ENCODE results near the gene ACOXL.
A peak's percentile ranks its signal among the peaks of the same experiment; 100 is the strongest.

ACOXL gene

DNA sequence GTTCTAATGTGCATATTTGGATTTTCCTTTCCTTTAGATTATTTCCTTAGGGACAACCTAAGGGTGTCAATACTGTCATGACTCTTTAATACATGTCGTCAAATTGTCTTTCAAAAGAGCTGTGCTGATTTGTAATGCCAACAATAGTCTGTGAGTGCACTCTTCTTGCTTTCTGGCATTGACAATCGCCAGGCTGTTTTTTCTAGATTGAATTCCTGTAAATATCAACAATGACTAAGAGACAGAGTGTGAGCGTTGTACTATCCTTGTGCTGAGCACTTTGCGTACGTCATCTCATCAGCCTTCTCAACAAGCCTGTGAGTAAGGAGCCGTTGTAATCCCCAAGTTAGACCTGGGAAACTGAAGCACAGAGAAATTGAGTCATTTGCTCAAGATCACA, 96.0 kb downstream of the ACOXL start:
- no peak for DNase-seq (ENCODE audit: low spot score)

DNA sequence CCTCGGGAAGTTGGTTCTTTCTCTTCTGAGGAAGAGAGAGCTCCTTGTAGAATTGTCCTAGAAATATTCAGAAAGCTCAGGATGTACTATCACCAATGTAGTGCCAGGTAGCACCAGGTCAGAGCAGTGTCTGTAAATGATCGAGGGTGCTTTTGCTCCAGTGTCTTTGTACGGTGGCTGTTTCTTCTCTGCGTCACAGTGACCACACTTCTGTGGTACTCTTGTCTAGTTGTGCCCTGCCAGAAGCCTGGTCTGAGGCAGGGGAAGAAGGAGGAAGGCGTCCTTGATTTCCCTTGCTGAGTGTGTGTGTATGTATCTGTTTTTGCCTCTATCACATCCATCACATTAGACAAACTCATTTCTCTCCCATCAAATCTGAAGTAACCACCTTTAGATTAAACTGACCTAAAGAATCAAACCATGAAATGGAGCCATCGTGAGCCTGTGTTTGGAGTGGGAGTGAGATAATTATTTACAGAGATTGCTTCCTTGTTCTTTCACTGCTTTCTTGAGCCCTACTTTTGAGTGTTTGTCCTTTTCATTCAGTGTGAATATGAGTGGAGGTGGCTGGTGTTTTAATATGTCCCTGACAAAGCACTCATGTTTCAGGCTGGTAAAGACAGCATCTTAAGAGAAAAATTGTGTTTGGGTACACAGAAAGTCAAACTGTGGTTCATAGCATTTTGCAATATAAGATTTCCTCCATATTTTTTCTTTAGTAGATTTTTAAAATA, 97.2 kb downstream of the ACOXL start:
- no peak for DNase-seq (ENCODE audit: low spot score)

DNA sequence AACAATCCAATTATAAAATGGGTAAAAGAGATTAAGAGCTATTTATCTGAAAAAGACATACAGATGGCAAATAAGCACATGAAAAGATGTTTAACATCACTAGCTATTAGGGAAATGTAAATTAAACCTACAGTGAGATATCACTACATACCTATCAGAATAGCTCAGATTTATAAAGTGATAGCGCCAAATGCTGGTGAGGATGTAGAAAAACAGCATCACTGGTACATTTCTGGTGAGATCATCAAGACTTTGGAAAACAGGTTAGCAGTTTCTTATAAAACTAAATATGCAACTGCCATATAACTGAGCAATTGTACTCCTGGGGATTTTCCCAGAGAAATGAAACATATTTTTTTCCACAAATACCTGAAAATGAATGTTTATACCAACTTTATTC, 100.4 kb downstream of the ACOXL start:
- no peak for DNase-seq (ENCODE audit: low spot score)

DNA sequence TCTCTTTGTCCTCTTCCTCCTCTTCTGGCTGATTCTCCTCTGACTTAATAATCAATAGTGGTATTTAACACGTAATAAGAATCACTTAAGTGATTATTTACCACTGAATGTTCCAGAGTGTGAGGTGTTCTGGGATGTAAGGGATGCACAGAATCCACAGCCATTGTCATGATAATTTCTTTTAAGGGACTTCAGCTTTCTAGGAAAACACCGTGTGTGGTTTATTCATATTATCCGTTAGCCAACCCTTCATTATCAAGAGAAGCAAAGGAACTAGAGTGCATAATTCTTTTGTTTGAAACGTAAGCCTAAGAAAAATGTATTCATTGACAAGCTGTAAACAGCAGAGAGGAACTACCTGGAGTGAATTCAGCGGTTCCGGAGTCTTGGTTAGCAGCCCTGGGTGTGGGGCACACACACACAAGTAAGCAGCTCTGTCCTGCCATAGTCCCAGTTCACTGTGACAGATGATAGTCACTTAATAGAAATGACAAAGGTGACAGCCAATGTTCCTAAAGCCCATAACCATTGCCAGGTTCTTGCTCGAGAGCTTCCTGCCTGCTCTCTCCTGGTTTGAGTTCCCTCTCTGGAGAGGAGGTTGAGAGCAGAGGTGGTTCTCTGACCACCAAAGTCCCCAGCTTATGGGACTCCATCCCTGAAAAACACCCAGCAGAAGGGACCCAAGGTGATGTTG, 101.9 kb downstream of the ACOXL start:
- no peak for DNase-seq (ENCODE audit: low spot score)

DNA sequence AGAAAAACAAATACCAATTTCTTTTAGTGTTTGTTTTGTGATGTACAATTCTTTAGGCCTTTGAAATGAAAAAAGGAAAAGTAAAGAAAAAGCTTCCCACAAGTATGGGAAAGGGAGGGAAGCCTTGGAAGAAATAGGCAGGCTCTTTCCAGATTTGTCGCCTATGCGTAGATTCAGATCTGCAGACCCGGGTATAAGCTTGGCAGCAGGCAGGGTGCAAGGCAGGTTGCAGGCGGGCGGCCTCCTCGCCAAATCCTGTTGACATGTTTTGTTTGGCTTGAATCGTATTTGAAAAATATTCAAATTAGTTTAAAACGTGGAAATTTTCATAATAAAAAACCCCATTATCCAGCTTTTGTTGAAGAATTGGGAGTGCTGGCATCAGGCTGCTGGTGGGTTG, 104.3 kb downstream of the ACOXL start:
- no peak for DNase-seq (ENCODE audit: low spot score)

DNA sequence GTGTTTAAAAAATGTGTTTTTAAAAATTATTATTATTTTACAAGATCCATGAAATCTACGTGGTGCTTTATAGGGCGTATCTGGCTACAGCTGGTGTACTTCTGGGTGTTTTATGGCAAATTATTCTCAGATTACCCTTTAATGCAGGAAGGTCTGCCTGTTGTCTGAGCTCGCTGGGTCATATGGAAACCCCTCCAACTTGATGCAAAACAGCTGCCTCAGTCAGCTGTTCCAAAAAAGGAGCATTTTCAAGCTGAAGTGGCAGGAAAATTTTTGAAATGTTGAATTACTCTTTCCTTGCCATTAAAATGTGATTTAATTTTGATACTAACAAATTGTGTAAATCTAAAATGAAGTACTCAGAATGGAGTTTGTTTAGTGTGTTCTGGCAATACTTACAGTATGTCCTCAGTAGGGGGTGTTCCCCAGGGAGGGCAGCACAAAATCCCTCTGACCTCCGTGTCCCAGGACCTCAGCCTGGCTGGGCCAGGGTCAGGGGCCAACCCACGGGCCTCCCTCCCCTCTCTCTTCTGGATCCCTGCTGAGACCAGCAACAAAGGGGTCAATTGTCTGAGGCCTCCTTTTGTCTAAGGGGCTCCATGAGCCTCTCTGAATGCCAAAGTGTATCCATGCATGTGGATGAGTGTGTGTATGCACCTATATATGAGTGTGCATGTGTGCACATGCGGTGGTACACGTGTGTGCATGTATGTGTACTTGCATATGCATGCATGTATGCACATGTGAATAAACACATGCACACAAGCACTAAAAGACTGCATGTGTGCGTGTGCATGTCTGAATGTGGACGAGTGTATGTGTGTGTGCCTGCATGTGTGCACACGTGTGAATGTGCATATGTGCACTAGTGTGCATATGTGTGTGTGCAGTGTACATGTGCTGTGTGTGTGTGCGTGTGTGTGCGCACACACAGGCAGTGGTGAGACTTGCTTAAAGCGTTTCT, 105.4 kb downstream of the ACOXL start:
- DNase-seq (ENCODE audit: low spot score) = no peak

DNA sequence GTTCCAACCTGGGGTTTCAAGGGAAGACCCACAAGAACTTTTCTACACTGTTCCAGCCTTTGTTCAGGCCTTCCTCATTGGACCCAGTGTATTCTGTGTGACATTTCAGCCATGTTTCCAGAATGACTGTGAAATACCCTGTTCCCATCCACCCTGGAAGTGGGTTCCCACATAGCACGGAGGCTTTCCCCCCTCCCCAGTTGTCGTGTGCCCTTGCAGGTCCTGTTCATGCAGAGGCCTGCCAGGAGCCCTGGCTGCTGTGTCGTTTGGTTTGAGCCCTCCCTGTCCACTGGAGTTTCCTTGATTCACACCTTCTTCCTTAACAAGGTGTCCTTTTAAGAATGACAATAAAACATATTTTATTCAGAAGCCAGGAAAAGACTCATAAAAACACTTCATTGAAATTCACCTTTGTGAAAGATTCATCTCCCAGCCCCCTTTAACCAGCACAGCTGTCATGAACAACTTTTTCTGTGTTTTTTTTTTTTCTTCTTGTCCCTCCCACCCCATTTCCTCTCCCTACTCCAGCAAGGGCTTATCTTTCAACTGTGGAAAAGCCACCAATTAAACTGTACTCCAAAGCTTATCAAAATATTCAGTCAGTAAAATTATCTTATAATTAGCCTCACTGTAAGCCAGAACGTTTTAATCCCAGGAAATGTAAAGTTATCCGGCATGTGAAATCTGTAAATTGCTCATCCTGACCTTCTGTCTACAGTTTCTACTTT, 106.4 kb downstream of the ACOXL start:
- DNase-seq (ENCODE audit: low spot score) = no peak

DNA sequence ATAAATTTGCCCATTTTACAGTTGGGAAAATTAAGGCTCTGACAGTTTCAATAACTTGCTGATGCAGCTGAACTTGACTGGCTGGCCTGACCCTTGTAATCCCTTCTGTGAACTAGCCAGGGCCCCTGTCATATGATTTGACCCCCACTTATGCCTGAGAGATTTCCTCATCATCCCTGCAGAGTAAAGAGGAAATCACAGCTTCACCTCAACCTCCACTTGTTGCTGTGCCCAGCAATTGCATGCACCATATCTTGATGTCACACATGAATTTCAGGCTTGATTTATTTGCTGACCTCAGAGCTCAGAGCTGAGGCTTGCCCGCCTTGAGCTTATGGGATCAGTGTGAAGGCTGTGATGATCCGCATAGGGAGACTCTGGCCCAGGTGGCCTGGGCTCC, 108.1 kb downstream of the ACOXL start:
- no peak for DNase-seq (ENCODE audit: low spot score)

DNA sequence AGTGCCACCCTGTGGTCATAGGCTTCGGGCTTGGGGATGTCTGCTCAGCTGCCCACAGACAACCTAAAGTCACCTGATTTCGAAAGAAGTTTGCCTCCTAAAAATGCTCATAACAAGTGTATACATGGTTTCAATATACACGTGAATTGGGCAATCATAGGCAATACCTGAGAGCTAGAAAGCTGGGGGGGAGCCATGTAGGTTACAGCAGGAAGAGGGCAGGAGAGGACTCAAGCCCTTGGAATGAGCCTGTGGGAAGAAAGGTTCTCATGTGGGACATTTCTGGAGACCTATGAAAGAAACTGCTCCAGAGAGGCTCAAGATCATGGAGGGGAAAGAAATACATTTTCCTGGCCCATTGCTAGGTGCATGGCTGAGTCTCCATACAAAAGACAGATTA, 109.7 kb downstream of the ACOXL start:
- DNase-seq (ENCODE audit: low spot score) = no peak

DNA sequence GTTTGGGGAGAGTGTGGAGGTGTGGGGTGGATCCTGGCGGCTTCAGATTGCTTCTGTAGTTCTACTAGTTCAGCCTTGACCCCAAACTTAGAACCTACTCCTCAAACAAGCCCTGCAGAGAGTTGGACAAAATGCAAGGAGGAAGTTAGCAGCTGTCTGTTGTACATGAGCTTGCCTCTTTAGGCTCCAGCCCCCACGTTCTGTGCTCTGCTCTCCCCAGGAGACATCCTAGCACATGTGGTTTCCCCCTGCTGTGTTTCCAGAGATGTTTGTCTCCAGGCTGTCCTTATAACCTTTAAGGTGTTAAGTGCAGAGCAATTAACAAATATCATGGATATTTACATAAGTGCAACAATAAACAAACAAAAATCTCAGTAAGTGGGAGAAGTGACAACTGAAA, 111.1 kb downstream of the ACOXL start:
- DNase-seq (ENCODE audit: low spot score) = no peak

DNA sequence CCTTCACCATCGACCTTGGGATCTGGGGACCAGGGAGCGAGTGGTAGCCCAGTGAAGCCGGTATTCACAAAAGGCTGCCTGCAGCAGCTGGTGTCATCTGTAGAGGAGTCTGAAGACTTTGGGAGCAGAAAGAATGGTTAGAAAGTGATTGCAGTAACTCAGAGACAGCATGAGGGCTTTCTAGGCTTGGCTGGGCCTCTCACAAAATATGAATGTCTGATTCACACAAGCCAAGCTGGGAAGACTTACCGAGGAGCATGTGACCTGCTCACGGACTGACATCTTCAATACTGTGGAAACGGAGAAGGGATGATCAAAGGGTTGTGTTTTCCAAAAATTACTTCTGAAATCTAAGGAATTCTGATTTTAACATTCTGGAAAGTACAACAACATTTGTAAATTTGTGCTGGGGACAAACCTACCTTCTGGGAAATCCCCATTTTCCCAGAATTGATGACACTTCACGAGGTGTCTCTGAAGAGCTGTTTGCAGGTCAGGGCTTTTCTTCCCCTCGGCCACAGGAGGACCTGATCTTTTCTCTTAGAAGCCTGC, 111.7 kb downstream of the ACOXL start:
- no peak for DNase-seq (ENCODE audit: low spot score)

DNA sequence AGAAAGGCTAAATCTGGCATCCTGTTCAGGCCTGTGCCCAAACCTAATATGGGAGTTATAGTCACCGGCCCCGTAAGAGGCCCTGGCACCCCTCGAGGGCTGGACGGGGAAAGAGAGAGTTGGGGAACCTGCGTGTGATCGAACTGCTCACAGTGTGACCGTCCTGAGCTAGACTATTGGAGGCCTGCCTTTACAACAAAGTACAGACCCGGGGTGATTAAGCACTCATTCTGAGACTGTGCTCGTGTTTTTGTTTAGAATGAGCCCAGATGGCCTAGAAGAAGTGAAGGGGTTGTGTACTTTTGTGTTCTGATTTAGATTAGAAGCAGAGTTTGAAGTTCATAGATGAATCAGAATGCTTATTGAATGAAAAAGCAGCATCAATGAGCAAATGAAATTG, 115.3 kb downstream of the ACOXL start:
- DNase-seq (ENCODE audit: low spot score) = no peak

DNA sequence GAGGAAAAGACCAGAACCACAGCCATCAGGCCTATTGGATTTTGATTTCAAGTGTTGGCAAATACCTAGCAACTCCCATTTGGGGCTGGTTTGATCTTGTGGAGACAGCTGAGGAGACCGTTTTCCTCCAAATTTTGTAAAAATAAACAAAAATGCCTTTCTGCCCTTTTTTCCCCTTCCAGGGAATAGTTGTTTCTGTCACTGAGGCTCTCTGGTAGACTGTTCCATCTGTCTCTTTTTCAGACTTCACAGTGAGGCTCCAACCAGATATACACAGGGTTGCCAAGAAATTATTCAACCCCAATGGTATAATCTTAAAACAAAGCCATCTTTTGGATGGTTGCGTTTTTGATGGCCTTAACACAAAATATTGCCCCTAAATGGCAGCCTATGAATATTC, 115.7 kb downstream of the ACOXL start:
- no peak for DNase-seq (ENCODE audit: low spot score)

DNA sequence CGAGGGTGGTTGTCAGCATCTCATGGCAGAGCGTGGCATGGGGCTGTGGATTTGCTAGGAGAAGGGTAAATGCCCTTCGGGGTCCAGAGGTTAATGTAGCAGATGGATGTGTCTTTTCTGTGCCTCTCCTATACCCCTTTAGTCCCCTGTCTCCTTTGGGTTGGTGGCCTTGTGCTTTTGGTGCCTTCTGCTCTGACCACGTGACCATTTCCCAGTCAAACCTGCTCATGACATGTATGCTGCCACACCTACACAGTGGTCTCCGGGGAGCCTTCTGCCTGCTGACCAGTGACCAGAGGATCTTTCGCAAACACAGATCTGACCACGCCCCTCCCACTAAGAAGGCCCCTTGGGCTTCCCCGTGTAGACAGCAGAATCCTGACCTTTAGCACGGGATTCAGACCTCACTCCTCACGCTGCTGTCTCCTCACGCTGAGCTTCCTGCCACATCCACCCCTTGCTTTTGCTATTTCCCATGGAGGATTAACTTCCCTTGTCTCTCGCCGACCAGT, 116.2 kb downstream of the ACOXL start:
- no peak for DNase-seq (ENCODE audit: low spot score)

DNA sequence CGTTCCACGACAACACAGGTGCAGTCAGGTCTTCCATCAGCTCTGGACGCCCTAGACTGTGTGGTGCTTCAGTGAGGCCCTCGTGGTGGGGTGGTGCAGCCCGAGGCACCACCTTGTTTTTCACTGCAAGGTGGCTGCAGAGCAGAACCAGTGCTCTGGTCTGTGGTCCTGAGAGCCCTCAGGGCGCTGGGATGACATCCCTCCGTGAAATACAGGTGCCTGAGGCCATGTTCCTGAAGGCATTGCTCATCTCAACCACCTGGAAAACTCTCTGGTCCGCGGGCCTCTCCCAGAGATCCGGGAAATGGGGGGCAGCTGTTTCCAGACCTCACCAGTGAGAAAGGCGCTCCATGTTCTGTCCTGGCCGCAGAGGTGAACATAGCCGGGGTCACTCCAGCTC, 119.2 kb downstream of the ACOXL start:
- no peak for DNase-seq (ENCODE audit: low spot score)

DNA sequence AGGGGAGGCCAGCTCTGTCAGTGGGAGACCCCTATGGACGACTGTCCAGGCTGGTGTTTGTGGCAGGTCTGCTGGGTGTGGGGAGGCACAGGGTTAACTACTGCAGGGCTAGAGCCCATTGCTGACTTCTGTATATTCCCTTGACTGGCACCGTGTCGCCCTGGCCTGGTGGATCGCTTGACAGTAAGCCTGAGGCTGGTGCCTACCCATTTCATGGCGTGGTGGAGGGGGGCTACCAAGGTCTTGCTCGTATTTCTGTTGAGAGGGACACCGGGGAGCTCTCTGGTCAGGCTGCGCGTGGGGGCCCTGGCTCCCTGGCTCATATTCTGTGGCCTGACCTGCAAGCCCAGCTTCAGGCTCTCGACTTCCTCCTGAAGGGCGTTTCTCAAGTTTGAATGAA, 119.7 kb downstream of the ACOXL start:
- no peak for DNase-seq (ENCODE audit: low spot score)

DNA sequence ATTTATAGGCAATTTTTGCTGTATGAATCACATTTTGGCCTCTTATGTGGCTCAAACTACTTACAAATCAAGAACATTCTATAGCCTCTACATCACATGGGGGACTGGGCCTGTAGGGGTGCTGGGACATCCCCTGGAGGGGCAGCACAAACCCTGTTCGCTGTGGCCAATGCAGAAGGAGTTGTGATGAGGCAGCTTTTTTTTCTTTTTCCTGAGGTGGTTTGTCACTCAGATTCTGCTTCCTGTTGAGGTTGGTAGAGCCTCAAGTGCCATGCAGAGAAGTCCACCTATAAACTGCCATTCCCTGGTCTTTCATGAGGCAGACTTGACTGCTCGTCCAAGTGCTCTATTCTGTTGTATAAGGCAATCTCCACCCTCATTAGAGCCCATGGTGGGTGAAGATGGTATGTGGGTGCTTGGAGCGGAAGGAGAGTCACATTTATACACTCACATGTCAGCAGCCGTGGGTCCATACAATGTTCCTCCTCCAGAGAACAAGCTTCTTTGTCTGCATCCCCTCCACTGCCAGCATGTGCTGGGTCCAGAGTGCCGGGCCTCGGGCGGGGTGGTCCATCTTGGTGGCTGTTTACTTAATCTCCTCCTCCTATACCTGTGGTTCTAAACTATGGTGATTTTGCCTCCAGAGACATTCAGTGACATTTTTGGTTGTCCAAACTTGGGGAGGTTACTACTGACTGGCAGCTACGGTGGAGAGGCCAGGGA, 120.3 kb downstream of the ACOXL start:
- DNase-seq (ENCODE audit: low spot score) = peak; percentile 63

DNA sequence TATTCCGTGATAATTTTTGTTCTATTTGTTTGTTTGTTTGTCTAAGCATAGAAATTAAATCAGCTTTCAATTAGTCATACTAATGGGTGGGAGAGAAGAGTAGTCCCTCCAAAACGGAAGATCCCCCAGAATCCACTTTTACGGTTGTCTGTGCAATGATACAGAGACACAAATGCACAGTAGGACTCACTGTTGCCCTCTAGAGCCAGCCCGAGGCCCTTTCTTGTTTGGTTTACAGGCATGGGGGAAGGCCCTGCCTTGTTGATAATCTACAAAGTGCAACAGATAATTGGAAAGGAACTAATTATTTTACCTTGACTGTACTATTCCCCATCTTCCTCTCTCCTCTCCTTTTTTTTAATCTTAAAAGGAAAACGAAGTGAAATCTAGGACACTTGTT, 121.1 kb downstream of the ACOXL start:
- peak; percentile 64 for DNase-seq (ENCODE audit: low spot score)

DNA sequence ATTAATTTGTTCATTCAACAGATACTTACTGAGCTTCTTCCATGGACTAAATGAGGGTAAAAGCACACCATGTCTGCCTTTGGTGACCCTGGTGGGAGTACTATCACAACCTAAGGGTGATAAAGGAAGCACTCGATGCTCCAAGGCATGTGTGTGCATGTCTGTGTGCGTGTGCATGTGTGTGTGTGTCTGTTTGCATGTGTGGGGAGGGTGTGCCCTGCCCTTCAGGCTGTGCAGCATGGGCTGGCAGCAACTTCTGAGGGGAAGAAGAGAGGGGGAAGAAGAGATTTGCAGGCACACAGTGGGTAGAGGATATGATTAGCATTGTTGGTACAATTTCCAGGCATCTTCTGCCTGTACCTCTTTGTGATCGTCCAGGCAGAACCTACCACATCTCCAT, 121.6 kb downstream of the ACOXL start:
- no peak for DNase-seq (ENCODE audit: low spot score)

DNA sequence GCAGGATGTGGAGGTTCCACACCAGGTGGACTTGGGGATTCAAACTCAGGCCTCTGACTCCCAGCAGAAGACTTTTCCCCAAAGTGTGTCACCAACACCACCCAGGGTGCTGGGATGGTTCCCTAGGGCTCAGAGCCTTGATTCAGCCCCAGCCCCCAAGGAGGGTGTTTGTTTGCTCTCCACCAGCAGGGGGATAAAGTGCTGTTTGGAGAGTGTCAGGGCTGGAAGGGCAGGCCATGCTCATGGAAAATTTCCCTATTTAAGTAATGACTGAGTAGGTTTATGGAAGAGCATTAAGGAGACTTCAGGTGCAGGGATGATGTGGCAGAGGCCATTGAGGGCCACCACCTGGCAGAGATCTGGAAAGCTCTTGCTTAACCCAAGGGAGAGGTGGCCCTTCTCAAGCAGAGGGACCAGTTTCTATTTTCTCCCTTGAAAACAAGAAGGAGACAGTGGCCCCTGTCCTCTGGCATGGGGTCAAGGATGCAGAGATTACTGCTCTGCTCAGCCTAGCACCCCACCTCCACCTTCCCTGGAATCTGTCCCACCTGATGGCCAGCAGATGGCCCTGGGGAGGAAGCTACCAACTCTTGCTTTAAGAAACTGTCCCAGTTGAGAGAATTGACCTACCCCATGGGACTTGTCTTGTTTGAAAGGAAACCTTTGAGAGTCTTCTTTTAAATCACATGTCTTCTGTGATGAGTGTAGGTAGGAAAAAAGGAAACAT, 122.1 kb downstream of the ACOXL start:
- DNase-seq (ENCODE audit: low spot score) = no peak
